Effector memory CD4-positive, alpha-beta T cell (primary cell): ENCODE results near the gene SCARF2.
"Not testable (repeated sequence)": the region's sequence is repeated elsewhere in the genome, so short reads cannot be mapped to it uniquely, and the experiment has no call there.

ENCODE experiments used
- DNase-seq, 3 donors: peaks; one replicate each; pipeline ENCODE4 v3.0.0-alpha.2; 2020
- H3K27ac ChIP-seq: 2 replicates; pipeline ENCODE4 v1.7.0; 2013; ENCODE audit warnings: mild to moderate bottlenecking, low read length, moderate library complexity; ENCODE audit not compliant: insufficient read depth, poor library complexity, severe bottlenecking
- H3K27me3 ChIP-seq: replicated peaks from 2 replicates; pipeline ENCODE4 v1.7.0; 2013; ENCODE audit warnings: mild to moderate bottlenecking, low read length; ENCODE audit not compliant: insufficient read depth, control insufficient read depth, poor library complexity, severe bottlenecking
- H3K36me3 ChIP-seq: 2 replicates; pipeline ENCODE4 v1.7.0; 2013; ENCODE audit warnings: mild to moderate bottlenecking, low read length, moderate library complexity; ENCODE audit not compliant: control insufficient read depth, insufficient read depth
- H3K4me1 ChIP-seq: 2 replicates; pipeline ENCODE4 v1.7.0; 2013; ENCODE audit warnings: low read length, mild to moderate bottlenecking; ENCODE audit not compliant: control insufficient read depth, insufficient read depth, poor library complexity, severe bottlenecking
- H3K4me3 ChIP-seq: 2 replicates; pipeline ENCODE4 v1.7.0; 2013; ENCODE audit warnings: low read length, low read depth, mild to moderate bottlenecking; ENCODE audit not compliant: insufficient read depth, poor library complexity, severe bottlenecking
- H3K9me3 ChIP-seq: 2 replicates; pipeline ENCODE4 v1.7.0; 2013; ENCODE audit warnings: mild to moderate bottlenecking, low read length, moderate library complexity; ENCODE audit not compliant: control insufficient read depth

Gene SCARF2

GRCh38 chr22:20472629-20473442 lies 35.2 kb upstream of the SCARF2 start:
- Histone ChIP-seq H3K4me1 (no peaks in the 10 kb centered on the region), H3K27me3 (no peaks in the 10 kb centered on the region), H3K36me3 (peaks cover 12% of the 10 kb centered on the region), H3K27ac (no peak overlapping the region), H3K9me3 (no peaks in the 10 kb centered on the region), H3K4me3 (no peak overlapping the region)
- DNase-seq, result no peak

DNA sequence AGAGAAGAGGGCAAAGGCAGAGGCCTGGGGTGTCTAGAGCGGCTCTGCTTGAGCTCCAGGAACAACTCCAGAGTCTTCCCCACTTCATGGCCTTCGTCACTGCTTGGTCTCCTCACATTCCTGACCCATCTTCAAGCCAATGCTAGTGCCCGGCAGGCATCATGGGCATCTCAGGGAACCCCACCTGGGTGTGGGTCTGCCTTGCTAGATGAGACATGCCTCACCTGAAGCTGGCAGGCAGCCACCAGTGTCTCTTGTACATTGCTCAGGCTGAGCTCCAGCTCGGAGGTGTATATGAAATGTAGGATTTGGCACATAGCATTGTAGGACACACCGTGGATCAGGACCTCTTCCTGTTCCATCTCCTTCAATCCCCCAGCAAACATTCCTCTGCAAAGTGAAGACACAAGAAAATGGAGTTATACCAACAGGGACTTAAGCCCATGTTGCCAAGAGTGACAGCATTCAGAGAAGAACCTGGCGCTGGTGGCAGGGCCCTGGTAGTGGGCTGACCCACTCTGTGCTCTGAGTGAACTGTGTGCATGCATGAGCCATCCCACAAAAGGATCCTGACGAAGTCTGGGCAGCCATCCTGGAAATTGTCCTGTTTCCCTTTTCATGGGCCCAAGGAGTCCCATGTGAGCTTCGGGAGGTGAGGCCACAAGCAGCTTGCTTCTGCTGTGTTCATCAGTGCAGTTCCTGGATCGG lies 33.7 kb upstream of the SCARF2 start:
- H3K4me1 ChIP-seq, result peaks cover 6% of the 10 kb centered on the region
- H3K27ac ChIP-seq, result no peak overlapping the region
- DNase-seq, result no peak
- H3K36me3 ChIP-seq, result peaks cover 12% of the 10 kb centered on the region
- no peaks in the 10 kb centered on the region for H3K9me3 ChIP-seq
- no peak overlapping the region for H3K4me3 ChIP-seq
- no peaks in the 10 kb centered on the region for H3K27me3 ChIP-seq

DNA sequence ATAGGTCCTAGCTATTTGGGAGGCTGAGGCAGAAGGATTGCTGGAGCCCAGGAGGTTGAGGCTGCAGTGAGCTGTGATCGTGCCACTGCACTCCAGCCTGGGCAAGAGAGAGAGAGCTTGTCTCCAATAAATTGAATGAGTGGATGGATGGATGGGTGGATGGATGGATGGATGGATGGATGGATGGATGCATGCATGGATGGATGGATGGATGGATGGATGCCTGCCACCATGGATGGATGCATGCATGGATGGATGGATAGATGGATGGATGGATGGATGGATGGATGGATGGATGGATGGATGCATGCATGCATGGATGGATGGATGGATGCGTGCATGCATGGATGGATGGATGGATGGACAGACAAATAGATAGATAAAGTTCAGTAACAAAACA lies 32.9 kb upstream of the SCARF2 start:
- H3K27ac ChIP-seq, H3K4me3 ChIP-seq, H3K9me3 ChIP-seq, DNase-seq, H3K27me3 ChIP-seq: not testable (repeated sequence)
- H3K4me1 ChIP-seq, result peaks cover 13% of the 10 kb centered on the region
- H3K36me3 ChIP-seq, result peaks cover 12% of the 10 kb centered on the region

DNA sequence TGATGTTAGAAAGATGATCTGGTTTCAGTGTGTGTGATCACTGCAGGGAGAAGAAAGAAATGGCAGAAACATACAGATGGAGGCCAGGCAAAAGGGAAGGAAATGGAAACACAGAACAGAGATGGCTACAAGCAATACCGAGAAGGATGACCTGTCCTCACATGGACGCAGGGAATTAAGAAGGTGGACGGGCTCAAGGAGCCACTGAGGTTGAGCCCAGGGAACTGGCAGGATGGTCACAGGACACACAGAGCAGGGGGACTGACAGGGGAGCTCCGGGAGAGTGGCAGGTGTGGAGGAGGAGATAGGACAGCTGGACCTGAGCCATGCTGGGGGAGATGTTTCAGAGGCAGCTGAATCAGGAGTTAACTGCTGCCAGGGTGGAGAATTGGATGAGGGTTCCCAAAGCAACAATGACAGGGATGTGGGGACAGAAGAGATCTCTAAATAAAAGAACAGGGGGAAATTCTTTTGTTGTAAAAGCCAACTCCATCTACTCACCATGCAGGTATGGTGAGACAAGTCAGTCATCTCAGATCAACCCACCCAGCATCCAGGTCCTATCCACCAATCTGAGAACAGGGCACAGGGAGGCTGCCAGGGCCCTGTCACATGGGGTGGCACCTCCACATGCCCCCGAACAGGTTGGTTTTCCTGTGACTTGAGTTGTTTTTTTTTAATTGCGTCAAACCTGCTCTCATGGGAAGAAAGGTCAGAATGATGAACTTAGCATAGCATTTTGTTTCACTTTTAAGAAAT lies 31.7 kb upstream of the SCARF2 start:
- Histone ChIP-seq H3K27ac (no peak overlapping the region), H3K36me3 (peaks cover 12% of the 10 kb centered on the region), H3K9me3 (no peaks in the 10 kb centered on the region), H3K4me1 (peaks cover 25% of the 10 kb centered on the region), H3K27me3 (no peaks in the 10 kb centered on the region), H3K4me3 (no peak overlapping the region)
- no peak for DNase-seq

DNA sequence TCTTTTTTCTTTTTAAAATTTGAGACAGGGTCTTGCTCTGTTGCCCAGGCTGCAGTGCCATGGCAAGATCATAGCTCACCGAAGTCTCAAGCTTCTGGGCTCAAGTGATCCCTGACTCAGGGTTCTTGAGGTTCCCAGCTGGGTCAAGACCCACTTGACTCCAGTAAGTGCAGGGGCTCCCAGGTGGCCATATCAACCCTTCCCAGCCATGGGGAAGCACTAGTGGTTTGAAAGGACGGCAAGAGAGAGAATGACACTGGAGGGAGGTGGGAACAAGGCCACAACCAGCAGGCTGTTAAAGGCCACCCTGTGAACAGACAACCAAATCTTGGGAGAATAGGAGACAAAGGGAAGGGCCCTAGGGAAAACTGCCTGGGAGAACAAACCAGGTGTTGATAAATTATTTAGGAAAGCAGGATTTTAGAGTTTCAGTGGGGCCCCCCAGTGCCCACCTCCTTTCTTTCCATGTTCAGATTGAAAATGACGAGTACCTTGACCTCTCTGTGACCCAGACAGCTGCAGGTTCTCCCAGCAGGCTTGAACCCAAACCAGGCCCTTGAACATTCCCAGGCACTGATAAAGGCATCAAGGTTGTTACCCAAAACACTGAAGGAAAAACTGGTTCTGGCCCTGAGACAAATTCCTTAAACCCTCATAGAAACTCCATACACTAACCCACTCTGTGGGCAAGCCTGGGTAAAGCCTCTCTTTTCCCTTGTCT lies 29.2 kb upstream of the SCARF2 start:
- H3K27ac ChIP-seq, result peak overlapping the region; percentile 26
- peaks cover 46% of the 10 kb centered on the region for H3K4me1 ChIP-seq
- H3K36me3 ChIP-seq, result peaks cover 11% of the 10 kb centered on the region
- H3K4me3 ChIP-seq, result no peak overlapping the region
- no peaks in the 10 kb centered on the region for H3K9me3 ChIP-seq
- H3K27me3 ChIP-seq, result no peaks in the 10 kb centered on the region
- DNase-seq, result no peak

DNA sequence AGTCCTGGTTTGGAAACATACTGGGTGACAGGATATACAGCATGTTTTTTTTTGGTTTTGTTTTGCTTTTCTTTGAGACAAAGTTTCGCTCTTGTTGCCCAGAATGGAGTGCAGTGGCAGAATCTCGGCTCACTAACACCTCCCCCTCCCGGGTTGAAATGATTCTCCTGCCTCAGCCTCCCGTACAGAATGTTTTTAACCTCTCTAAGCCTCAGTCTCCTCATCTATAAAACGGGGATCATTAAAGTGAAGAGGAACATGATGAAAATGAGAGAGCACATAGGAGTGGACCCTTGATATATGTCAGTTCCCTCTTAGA lies 28.1 kb upstream of the SCARF2 start:
- H3K36me3 ChIP-seq, result peaks cover under 1% of the 10 kb centered on the region

DNA sequence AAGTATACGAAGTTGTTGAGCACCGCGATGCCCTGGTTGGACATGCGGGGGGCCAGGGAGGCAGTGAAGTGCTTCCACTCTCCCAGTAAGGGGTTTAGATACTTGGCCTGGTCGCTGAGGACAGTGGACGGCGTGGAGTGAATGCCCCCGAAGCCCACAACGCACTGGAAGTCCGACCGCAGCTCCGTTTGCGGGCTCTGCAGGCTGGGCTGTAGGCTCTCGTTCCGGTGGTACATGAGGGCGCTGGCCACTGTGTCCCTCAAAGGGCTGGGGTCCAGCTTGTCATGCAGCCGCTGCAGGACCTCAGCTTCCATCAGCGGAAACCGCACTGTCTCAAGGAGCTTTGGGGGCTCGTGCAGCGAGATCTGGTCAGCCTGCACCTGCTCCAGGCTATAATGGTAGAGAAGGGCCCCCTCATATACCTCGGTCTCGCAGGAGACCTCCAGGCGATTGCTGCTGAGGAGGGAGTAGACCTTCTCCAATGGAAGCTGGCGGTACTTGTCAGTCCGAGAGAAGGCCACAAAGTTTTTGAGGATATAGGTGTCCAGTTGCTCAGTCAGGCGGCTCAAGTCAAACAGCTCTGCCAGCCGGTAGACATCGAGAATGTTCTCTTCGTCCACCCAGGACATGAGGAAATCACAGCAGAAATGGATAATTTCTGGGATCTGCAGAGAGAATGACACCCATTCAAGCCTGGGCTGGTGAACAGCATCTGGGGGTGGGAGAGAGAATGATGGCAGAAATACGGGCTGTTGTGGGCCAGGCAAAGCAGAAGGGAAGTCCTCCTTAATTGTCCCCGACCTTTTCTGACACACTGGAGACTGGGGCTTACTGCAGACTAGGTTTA lies 27.5 kb upstream of the SCARF2 start:
- peak overlapping the region; percentile 70 for H3K27ac ChIP-seq
- no peak for DNase-seq
- H3K27me3 ChIP-seq, result no peaks in the 10 kb centered on the region
- H3K36me3 ChIP-seq, result peaks cover under 1% of the 10 kb centered on the region
- H3K4me1 ChIP-seq, result peaks cover 46% of the 10 kb centered on the region
- no peak overlapping the region for H3K4me3 ChIP-seq
- H3K9me3 ChIP-seq, result no peaks in the 10 kb centered on the region

More for the DNA sequence above, 28.1 kb upstream of the SCARF2 start:
- H3K4me1 ChIP-seq, result peaks cover 46% of the 10 kb centered on the region
- peak overlapping the region; percentile 70 for H3K27ac ChIP-seq
- H3K9me3 ChIP-seq, result no peaks in the 10 kb centered on the region
- H3K4me3 ChIP-seq, result no peak overlapping the region
- DNase-seq, result no peak
- no peaks in the 10 kb centered on the region for H3K27me3 ChIP-seq

- H3K4me1 ChIP-seq, result peaks cover 46% of the 10 kb centered on the region
- H3K4me3 ChIP-seq, result no peak overlapping the region
- H3K27ac ChIP-seq, result peak overlapping the region; percentile 70
- peaks cover 6% of the 10 kb centered on the region for H3K36me3 ChIP-seq
- H3K27me3 ChIP-seq, result no peaks in the 10 kb centered on the region
- H3K9me3 ChIP-seq, result no peaks in the 10 kb centered on the region
- peak; percentile 25 to 54 (median 35) for DNase-seq
Observed at GRCh38 chr22:20464096-20464614, 26.5 kb upstream of the SCARF2 start.
